Renal cortical epithelial cell (primary cell): ENCODE measurements around the gene ASCL3. TPM values are rescaled to one million over a fixed set of nuclear protein-coding genes. Genes with fewer than 3 reads are reported as not detected.
"Not testable (repeated sequence)": the region's sequence is repeated elsewhere in the genome, so short reads cannot be mapped to it uniquely, and the experiment has no call there.

ENCODE experiments used
- DNase-seq: peaks from one replicate; pipeline ENCODE4 v3.0.0-alpha.2; 2011; ENCODE audit warnings: low read depth
- total RNA-seq: library from RNA; depleted of rRNA; stranded (reverse); fragments of >200 nt; gene quantifications from 2 replicates; pipeline ENCODE4 v1.2.3, GENCODE V29; 2014

The ASCL3 gene
- total RNA-seq, 1 donor from 2014 or later, result not detected

DNA sequence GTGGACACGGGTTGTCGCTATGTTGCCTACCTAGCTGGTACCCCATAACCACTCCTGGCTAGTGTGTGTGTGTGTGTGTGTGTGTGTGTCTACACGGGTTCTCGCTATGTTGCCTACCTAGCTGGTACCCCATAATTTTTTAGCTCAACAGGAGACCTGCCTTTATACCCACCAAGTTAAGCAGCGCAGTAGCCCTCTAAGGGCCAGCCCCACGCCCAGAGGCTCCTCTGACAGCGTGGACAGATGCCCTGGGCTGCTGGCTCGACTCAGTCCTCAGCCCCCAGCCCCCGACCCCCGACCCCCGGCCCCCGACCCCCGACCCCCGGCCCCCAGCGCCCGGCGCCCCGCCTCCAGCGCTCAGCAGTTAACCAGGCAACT is 32.2 kb downstream of the ASCL3 start:
- DNase-seq, result no peak

DNA sequence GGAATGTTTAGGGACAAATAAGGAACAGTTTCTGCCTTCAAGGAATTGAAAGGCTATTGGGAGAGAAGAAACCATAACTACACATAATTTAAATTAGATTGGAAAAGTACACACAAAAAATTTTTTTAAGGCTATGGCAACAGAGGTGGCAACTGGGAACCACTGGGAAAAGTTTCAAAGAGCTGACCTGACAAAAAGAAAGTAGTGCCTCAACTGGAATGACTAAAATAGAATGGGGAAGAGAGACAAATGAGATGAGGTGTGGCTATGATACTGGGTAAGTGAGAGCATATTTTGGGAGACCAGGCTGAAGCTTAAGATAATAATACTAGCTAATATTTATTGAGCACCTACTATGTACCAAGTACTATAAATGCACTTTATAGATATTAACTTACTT is 34.7 kb downstream of the ASCL3 start:
- DNase-seq, result no peak

DNA sequence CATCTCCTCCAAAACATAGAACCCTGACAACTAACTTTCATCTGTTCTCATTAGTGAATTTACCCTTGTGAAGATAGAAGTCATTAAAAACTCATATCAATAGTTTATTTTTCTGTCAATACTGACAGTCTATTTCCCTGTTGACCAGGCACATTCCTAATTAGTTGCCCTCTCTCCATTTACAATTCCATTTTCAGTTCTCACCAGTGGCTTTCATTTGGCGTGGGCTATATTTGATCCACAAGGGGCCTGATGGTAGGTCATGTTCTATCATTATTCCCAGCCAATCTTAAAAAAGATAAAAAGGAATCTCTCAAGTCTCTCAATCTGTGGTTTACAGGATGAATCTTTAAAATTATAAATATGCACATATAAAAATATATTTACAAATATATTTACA is 35.7 kb downstream of the ASCL3 start:
- no peak for DNase-seq

DNA sequence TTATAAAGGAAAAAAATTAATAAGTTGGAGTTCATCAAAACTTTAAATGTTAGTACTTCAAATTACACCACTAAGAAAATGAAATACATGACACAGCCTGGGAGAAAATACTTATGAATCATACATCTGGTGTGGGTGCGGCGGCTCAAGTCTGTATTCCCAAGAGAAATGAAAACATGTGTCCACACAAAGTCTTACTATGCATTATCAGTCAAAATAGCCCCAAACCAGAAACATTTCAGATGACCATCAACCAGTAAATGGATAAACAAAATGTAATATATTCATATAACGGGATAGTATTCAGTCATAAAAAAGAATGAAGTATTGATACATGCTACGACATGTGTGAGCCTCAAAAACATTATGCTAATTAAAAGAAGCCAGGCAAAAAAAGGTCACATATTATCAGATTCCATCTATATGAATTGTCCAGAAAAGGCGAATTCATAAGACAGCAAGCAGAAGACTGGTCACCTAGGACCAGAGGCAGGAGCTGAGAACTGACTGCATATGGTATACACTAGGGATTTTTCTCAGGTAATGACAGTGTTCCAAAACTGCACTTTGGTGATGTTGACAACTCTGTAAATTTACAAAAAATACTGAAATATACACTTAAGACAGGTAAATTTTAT is 37.2 kb downstream of the ASCL3 start:
- no peak for DNase-seq

DNA sequence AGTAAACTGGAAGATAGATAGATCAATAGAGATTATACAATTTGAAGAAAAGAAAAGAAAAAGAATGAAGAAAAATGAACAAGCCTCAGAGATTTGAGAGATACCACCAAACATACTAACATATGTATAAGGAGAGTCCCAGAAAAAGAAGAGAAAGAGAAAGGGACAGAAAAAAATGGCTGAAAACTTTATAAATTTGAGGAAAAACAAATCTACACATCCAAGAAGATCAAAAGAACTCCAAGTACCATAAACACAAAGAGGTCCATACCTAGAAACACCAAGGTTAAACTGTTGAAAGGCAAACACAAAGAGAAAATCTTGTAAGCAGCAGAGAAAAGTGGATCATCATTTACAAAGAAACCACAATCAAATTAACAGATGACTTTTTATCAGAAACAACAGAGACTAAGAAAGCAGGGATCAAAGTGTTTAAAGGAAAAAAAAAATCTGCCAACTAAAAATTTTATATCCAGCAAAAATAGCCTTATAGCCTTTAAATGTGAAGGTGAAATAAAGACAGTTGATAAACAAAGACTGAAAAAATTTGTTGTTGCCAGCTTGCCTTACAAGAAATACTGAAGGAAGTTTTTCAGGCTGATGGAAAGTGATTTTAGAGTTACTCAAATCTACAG is 43.6 kb downstream of the ASCL3 start:
- DNase-seq, result no peak

DNA sequence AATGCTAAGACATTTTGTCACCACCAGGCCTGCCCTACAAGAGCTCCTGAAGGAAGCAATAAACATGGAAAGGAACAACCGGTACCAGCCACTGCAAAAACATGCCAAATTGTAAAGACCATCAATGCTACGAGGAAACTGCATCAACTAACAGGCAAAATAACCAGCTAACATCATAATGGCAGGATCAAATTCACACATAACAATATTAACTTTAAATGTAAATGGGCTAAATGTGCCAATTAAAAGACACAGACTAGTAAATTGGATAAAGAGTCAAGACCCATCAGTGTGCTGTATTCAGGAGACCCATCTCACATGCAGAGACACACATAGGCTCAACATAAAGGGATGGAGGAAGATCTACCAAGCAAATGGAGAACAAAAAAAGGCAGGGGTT is 51.6 kb downstream of the ASCL3 start:
- not testable (repeated sequence) for DNase-seq

Other genes starting within 250 kb of the ASCL3 start
- 40.7 and 56.3 TPM in 2 replicates for gene AKIP1, start 31.8 kb downstream of the ASCL3 start, total RNA-seq
- not detected in 2 replicates for gene C11orf16, start 10.1 kb downstream of the ASCL3 start, total RNA-seq
- gene TMEM9B, start 21.4 kb upstream of the ASCL3 start, total RNA-seq, result 38.7 and 52.4 TPM in 2 replicates
- gene NRIP3, start 61.0 kb upstream of the ASCL3 start, total RNA-seq, result 2.7 and 16.8 TPM in 2 replicates
- 0.87 and 1.4 TPM in 2 replicates for gene SCUBE2, start 148.6 kb upstream of the ASCL3 start, total RNA-seq